Measurements from ENCODE around the gene MMP23B.
"Not testable (repeated sequence)": the region's sequence is repeated elsewhere in the genome, so short reads cannot be mapped to it uniquely, and the experiment has no call there.

Gene MMP23B

GRCh38 chr1:1664318-1664717 is 32.3 kb downstream of the MMP23B start:
- not testable (repeated sequence) for DNase-seq (ENCODE audit: extremely low read depth in 1 of 2, low read depth in 1 of 2)

GRCh38 chr1:1664941-1665814 is 33.2 kb downstream of the MMP23B start:
- DNase-seq (ENCODE audit: extremely low read depth in 1 of 2, low read depth in 1 of 2), result no peak

GRCh38 chr1:1665815-1666251 is 33.9 kb downstream of the MMP23B start:
- DNase-seq (ENCODE audit: extremely low read depth in 1 of 2, low read depth in 1 of 2), result no peak

GRCh38 chr1:1666526-1666925 is 34.6 kb downstream of the MMP23B start:
- DNase-seq (ENCODE audit: extremely low read depth in 1 of 2, low read depth in 1 of 2), result no peak

GRCh38 chr1:1669468-1670440 is 37.8 kb downstream of the MMP23B start:
- no peak for DNase-seq (ENCODE audit: extremely low read depth in 1 of 2, low read depth in 1 of 2)

GRCh38 chr1:1670866-1671265 is 38.9 kb downstream of the MMP23B start:
- DNase-seq (ENCODE audit: extremely low read depth in 1 of 2, low read depth in 1 of 2), result no peak

GRCh38 chr1:1671365-1672119 is 39.6 kb downstream of the MMP23B start:
- DNase-seq (ENCODE audit: extremely low read depth in 1 of 2, low read depth in 1 of 2), result no peak

- no peak for DNase-seq (ENCODE audit: extremely low read depth in 1 of 2, low read depth in 1 of 2)
Observed at GRCh38 chr1:1672181-1672965, 40.4 kb downstream of the MMP23B start.

GRCh38 chr1:1674806-1675205 is 42.8 kb downstream of the MMP23B start:
- DNase-seq (ENCODE audit: extremely low read depth in 1 of 2, low read depth in 1 of 2), result not testable (repeated sequence)

- DNase-seq (ENCODE audit: extremely low read depth in 1 of 2, low read depth in 1 of 2), result not testable (repeated sequence)
Observed at GRCh38 chr1:1675218-1675617, 43.2 kb downstream of the MMP23B start.

- not testable (repeated sequence) for DNase-seq (ENCODE audit: extremely low read depth in 1 of 2, low read depth in 1 of 2)
Observed at GRCh38 chr1:1676087-1676486, 44.1 kb downstream of the MMP23B start.

- peak in 1 of 2 donors; percentile 24 for DNase-seq (ENCODE audit: extremely low read depth in 1 of 2, low read depth in 1 of 2)
Observed at GRCh38 chr1:1677718-1678580, 46.0 kb downstream of the MMP23B start.

GRCh38 chr1:1678581-1679380 is 46.8 kb downstream of the MMP23B start:
- no peak for DNase-seq (ENCODE audit: extremely low read depth in 1 of 2, low read depth in 1 of 2)

GRCh38 chr1:1680031-1680911 is 48.3 kb downstream of the MMP23B start:
- DNase-seq (ENCODE audit: extremely low read depth in 1 of 2, low read depth in 1 of 2), result no peak

- no peak for DNase-seq (ENCODE audit: extremely low read depth in 1 of 2, low read depth in 1 of 2)
Observed at GRCh38 chr1:1680912-1681273, 48.9 kb downstream of the MMP23B start.

- DNase-seq (ENCODE audit: extremely low read depth in 1 of 2, low read depth in 1 of 2), result no peak
Observed at GRCh38 chr1:1683104-1683905, 51.3 kb downstream of the MMP23B start.

All from activated CD8-positive, alpha-beta memory T cell treated with anti-CD3 and anti-CD28 coated beads for 1 hour (primary cell).